ENCODE results near the gene INS. TPM values are rescaled to one million over a fixed set of nuclear protein-coding genes. Genes with fewer than 3 reads are reported as not detected.
"Not testable (repeated sequence)": the region's sequence is repeated elsewhere in the genome, so short reads cannot be mapped to it uniquely, and the experiment has no call there.

INS gene
- total and polyA plus RNA-seq, 11 donors: 0.67 to 1.8 TPM; not detected in 9

- intact Hi-C loops (cut with DNase I): loop anchor here in 1 of 10 donors (10.0 kb wide), 1 partner anchor 344 kb away; no protein-coding TSS in a partner anchor
- ATAC-seq: no peak
- Histone ChIP-seq H3K27me3 (peaks cover 0 to 14% (median 1%) of the 10 kb centered on the region in 9 donors), H3K27ac (no peak overlapping the region), H3K9me3 (no peaks in the 10 kb centered on the region), H3K4me3 (no peak overlapping the region), H3K4me1 (no peaks in the 10 kb centered on the region), H3K36me3 (no peaks in the 10 kb centered on the region)
- no peak for DNase-seq
- TF ChIP-seq CTCF (IDR thresholded peaks at IDR 0.05) (no peak), POLR2A (IDR thresholded peaks at IDR 0.05) (no peak)
- WGBS, 4 donors: 74 to 81% (median 79%) methylated on average over 9 to 15 of the region's 15 CpGs
Measured at GRCh38 chr11:2180347-2180746, 19.3 kb upstream of the INS start.

GRCh38 chr11:2179516-2179915 is 18.5 kb upstream of the INS start:
- intact Hi-C loops (cut with DNase I): no loop called here
- no peak for TF ChIP-seq CTCF (IDR thresholded peaks at IDR 0.05)
- TF ChIP-seq POLR2A (IDR thresholded peaks at IDR 0.05): no peak
- H3K27me3 ChIP-seq: peaks cover 0 to 14% (median 0%) of the 10 kb centered on the region in 9 donors
- no peak overlapping the region for H3K4me3 ChIP-seq
- no peak overlapping the region for H3K27ac ChIP-seq
- H3K36me3 ChIP-seq: no peaks in the 10 kb centered on the region
- DNase-seq (no peak), ATAC-seq (no peak)
- 79 to 91% (median 84%) methylated on average over 3 to 10 of the region's 10 CpGs for WGBS, 4 donors
- H3K4me1 ChIP-seq: no peaks in the 10 kb centered on the region
- no peaks in the 10 kb centered on the region for H3K9me3 ChIP-seq

DNA sequence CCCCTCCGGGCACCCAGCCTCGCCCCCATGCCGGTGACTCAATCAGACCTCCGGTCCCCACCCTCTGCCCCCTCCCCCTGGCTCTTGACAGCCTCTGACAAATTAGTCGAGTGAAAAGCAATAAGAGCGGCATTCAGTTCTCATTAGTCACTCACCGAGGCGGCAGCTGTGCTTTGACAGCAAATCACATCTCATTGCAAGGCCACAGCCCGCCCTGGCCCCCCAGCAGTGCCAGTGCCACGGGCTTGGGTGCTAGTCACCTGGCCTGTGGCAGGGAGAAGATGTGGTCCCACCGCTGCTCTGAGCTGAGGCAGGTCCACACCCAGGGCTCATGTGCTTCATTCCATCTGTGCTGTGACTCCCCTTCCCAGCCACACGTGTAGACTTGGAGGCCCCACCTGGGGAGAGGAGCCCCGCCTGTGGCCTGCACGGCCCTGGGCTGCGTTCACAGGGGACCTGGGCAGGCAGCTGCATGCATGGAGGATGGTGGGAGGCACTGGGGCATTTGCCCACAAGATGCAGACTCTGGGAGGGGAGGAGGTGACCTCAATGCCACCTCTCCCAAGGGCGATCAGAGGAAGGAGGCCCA is 18.0 kb upstream of the INS start:
- Histone ChIP-seq H3K27me3 (peaks cover 0 to 14% (median 0%) of the 10 kb centered on the region in 9 donors), H3K4me1 (no peaks in the 10 kb centered on the region), H3K36me3 (no peaks in the 10 kb centered on the region), H3K9me3 (no peaks in the 10 kb centered on the region), H3K27ac (no peak overlapping the region), H3K4me3 (no peak overlapping the region)
- DNase-seq (no peak), ATAC-seq (no peak)
- TF ChIP-seq POLR2A (IDR thresholded peaks at IDR 0.05) (no peak), CTCF (IDR thresholded peaks at IDR 0.05) (no peak)
- 55 to 70% (median 61%) methylated on average over 15 to 16 of the region's 16 CpGs for WGBS, 4 donors
- intact Hi-C loops (cut with DNase I): no loop called here

DNA sequence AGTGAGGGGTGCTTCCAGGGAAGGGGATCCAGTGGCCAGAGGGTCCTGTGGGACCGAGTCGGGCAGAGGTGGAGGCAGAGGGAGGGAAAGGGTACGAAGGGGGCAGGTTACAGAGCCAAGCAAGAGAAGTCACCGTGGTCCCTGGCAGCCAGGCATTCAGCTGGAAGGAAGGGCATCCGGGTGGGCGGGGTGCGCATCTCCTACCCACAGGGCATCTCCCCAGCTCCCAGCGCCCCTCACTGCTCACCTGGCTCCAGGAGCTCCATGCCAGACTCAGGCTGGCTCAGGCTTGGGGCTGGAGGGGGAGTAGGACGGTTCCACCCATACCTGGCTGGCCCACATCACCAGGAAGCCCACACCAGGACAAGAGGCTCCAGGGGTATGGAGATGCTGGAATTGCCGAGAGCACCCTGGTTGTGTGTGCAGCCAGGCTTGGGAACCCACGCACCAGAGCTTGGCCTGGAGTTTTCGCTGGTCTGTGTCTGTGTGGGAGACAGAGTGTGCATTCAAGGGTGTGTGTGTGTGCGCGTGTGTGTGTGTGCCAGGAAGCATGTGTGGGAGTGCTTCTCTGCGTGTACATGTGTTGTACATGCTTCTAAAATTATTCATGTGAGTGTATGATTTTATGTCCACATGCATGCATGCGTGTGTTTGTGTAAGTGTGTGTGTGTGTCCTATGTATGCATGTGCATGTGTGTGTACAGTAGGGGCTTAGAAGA is 17.2 kb upstream of the INS start:
- WGBS, 4 donors: 72 to 82% (median 75%) methylated on average over 10 to 16 of the region's 16 CpGs
- H3K27me3 ChIP-seq: peaks cover 0 to 14% (median 0%) of the 10 kb centered on the region in 9 donors
- H3K27ac ChIP-seq; ATAC-seq; H3K9me3 ChIP-seq; H3K4me3 ChIP-seq; intact Hi-C loops (cut with DNase I); DNase-seq; H3K4me1 ChIP-seq; H3K36me3 ChIP-seq: not testable (repeated sequence)
